ENCODE measurements around the gene PNPLA3.

- TF ChIP-seq POLR2A (IDR thresholded peaks at IDR 0.05) (no peak), POLR2AphosphoS5 (IDR thresholded peaks at IDR 0.05) (no peak), CTCF (IDR thresholded peaks at IDR 0.05) (no peak), EP300 (IDR thresholded peaks at IDR 0.05; ENCODE audit: low read depth) (no peak)
Measured at GRCh38 chr22:43885786-43886185, 37.8 kb upstream of the PNPLA3 start.

Data from transverse colon (tissue), 4 donors.